ENCODE measurements around the gene ERV3-1.
"Not testable (repeated sequence)": the region's sequence is repeated elsewhere in the genome, so short reads cannot be mapped to it uniquely, and the experiment has no call there.

GRCh38 chr7:65034120-65034782 is 27.8 kb upstream of the ERV3-1 start:
- TF ChIP-seq CTCF, POLR2A (IDR thresholded peaks at IDR 0.05): not testable (repeated sequence)

All from Peyer's patch (tissue), 4 donors.